ENCODE measurements around the gene KCTD12. TPM values are rescaled to one million over a fixed set of nuclear protein-coding genes. Genes with fewer than 3 reads are reported as not detected.

The KCTD12 gene
- total RNA-seq, 2 donors from 2014 or later = 89.8 to 99.7 TPM

DNA sequence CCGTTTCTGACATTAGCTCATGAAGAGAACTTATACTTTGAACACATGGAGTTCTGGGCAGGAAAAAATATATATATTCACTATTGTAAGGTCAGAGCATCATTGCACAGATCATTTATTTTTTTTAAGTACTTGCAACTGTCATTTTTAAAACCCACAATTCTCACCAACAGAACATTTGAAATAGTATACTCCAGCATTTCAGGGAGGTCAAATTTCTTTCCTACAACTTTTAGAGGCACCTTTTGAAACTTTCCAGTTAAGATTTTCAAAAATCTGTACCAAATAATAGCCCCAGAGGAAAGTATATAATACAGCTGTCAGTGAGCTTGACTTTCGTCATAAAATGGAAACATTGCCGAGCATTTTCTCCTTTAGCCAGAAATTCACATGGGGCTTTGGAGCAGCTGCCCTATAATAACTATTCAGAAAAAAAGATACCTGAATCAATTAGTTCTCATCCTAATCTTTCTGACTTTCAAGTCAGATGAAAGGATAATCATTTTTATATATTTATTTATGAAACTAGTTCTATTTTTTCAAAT is 10.9 kb downstream of the KCTD12 start:
- Histone ChIP-seq H3K36me3 (no peaks in the 10 kb centered on the region), H3K27ac (no peak overlapping the region), H3K9me3 (no peaks in the 10 kb centered on the region), H3K4me3 (no peak overlapping the region), H3K27me3 (replicated peaks; ENCODE audit: insufficient read depth) (no peaks in the 10 kb centered on the region), H3K4me1 (ENCODE audit: control insufficient read depth in 1 of 2, low read depth in 2 of 2) (peaks cover 4 to 16% of the 10 kb centered on the region in 2 donors)
- no peak for DNase-seq (ENCODE audit: low spot score)
- TF ChIP-seq, protein P1, sequence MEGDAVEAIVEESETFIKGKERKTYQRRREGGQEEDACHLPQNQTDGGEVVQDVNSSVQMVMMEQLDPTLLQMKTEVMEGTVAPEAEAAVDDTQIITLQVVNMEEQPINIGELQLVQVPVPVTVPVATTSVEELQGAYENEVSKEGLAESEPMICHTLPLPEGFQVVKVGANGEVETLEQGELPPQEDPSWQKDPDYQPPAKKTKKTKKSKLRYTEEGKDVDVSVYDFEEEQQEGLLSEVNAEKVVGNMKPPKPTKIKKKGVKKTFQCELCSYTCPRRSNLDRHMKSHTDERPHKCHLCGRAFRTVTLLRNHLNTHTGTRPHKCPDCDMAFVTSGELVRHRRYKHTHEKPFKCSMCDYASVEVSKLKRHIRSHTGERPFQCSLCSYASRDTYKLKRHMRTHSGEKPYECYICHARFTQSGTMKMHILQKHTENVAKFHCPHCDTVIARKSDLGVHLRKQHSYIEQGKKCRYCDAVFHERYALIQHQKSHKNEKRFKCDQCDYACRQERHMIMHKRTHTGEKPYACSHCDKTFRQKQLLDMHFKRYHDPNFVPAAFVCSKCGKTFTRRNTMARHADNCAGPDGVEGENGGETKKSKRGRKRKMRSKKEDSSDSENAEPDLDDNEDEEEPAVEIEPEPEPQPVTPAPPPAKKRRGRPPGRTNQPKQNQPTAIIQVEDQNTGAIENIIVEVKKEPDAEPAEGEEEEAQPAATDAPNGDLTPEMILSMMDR (IDR thresholded peaks at IDR 0.05) = no peak
- no peak for ATAC-seq (ENCODE audit: insufficient number of reproducible peaks, low FRiP score, low read depth)

DNA sequence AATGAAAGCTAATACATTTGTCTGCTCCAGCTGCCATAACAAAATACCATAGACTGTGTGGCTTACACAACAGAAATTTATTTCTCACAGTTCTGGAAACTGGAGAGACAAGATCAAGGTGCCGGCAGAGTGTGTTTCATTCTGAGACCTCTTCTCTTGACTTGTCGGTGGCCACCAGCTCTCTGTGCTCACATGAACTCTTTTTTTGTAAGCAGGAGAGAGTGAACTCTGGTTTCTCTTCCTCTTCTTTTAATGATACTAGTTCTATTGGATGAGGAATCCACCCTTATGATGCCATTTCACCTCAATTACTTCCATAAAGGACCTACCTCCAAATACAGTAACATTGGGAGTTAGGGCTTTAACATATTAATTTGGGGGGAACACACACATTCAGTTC is 11.7 kb downstream of the KCTD12 start:
- no peak overlapping the region for H3K27ac ChIP-seq
- H3K36me3 ChIP-seq = no peaks in the 10 kb centered on the region
- no peaks in the 10 kb centered on the region for H3K27me3 ChIP-seq (replicated peaks; ENCODE audit: insufficient read depth)
- DNase-seq (ENCODE audit: low spot score) = no peak
- H3K9me3 ChIP-seq = no peaks in the 10 kb centered on the region
- TF ChIP-seq, protein P1 (IDR thresholded peaks at IDR 0.05) = no peak
- no peak for ATAC-seq (ENCODE audit: insufficient number of reproducible peaks, low FRiP score, low read depth)
- H3K4me1 ChIP-seq (ENCODE audit: control insufficient read depth in 1 of 2, low read depth in 2 of 2) = peaks cover 0 to 8% of the 10 kb centered on the region in 2 donors
- H3K4me3 ChIP-seq = no peak overlapping the region

DNA sequence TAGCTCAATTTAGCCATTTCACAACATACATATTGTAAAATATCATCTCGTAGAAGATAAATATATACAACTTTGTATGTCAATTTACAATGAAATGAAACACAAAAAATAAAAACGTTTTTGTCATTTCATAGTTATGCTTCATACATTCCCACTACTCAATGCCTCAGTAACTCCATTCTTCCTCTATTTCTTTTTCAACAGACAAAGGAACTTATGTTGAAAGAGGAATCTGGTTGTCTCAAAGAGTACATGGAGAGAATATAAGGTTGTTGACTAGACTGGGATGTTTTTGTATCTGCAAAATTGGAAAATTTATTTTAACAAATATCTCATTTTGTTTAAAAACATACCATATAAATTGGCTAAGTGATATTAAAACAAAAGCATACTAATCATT is 12.8 kb downstream of the KCTD12 start:
- no peak overlapping the region for H3K27ac ChIP-seq

DNA sequence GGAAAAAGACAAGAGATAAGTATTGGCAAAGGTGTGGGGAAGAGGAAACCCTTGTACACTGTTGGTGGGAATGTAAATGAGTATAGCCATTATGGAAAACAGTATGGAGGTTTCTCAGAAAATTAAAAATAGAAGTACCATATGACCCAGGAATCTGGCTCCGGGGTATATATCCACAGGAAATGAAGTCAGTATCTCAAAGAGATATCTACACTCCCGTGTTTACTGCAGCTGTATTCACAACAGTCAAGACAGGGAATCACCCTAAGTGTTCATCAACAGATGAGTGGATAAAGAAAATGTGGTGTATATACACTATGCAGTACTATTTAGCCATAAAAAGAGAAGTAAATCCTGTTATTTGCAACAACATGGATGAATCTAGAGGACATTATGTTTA is 13.5 kb downstream of the KCTD12 start:
- no peaks in the 10 kb centered on the region for H3K27me3 ChIP-seq (replicated peaks; ENCODE audit: insufficient read depth)
- no peak for ATAC-seq (ENCODE audit: insufficient number of reproducible peaks, low FRiP score, low read depth)
- TF ChIP-seq, protein P1 (IDR thresholded peaks at IDR 0.05) = no peak
- H3K9me3 ChIP-seq = no peaks in the 10 kb centered on the region
- H3K36me3 ChIP-seq = no peaks in the 10 kb centered on the region
- no peak overlapping the region for H3K4me3 ChIP-seq
- H3K27ac ChIP-seq = no peak overlapping the region
- no peak for DNase-seq (ENCODE audit: low spot score)
- H3K4me1 ChIP-seq (ENCODE audit: control insufficient read depth in 1 of 2, low read depth in 2 of 2) = no peaks in the 10 kb centered on the region

More for the DNA sequence above, 12.8 kb downstream of the KCTD12 start:
- DNase-seq (ENCODE audit: low spot score) = no peak
- H3K36me3 ChIP-seq = no peaks in the 10 kb centered on the region
- no peaks in the 10 kb centered on the region for H3K27me3 ChIP-seq (replicated peaks; ENCODE audit: insufficient read depth)
- no peak overlapping the region for H3K4me3 ChIP-seq
- TF ChIP-seq, protein P1 (IDR thresholded peaks at IDR 0.05) = no peak
- no peaks in the 10 kb centered on the region for H3K9me3 ChIP-seq
- no peaks in the 10 kb centered on the region for H3K4me1 ChIP-seq (ENCODE audit: control insufficient read depth in 1 of 2, low read depth in 2 of 2)
- no peak for ATAC-seq (ENCODE audit: insufficient number of reproducible peaks, low FRiP score, low read depth)

DNA sequence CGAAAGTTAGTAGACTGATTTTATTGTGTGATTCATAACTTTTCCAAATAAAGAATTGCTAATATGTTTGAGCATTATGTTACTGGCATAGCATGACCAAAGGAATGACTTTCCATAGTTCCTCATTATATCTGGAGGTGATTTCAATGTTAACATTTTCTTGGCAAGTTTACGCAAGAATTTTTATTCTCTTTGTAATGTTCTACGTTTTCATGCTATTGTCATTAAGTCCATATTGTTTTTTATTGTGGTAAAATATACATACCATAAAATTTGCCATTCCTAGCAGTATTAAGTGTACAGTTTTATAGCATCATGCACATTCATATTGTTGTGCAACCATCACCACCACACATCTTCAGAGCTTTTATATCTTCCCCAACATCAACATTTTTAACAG is 14.8 kb downstream of the KCTD12 start:
- TF ChIP-seq, protein P1 (IDR thresholded peaks at IDR 0.05) = no peak
- DNase-seq (ENCODE audit: low spot score) = no peak
- Histone ChIP-seq H3K27ac (no peak overlapping the region), H3K36me3 (no peaks in the 10 kb centered on the region), H3K27me3 (replicated peaks; ENCODE audit: insufficient read depth) (no peaks in the 10 kb centered on the region), H3K4me1 (ENCODE audit: control insufficient read depth in 1 of 2, low read depth in 2 of 2) (no peaks in the 10 kb centered on the region), H3K9me3 (no peaks in the 10 kb centered on the region), H3K4me3 (no peak overlapping the region)
- ATAC-seq (ENCODE audit: insufficient number of reproducible peaks, low FRiP score, low read depth) = no peak
